Keratinocyte (primary cell): Measurements from ENCODE around the gene TPCN2. TPM values are rescaled to one million over a fixed set of nuclear protein-coding genes. Genes with fewer than 3 reads are reported as not detected.

Experiments
- DNase-seq: peaks from one replicate; pipeline ENCODE4 v3.0.0-alpha.2; 2011; ENCODE audit warnings: low read depth, missing footprints, low spot score
- FAIRE-seq: peaks from 2 replicates; lab custom pipeline; 2011; peaks lifted over from hg19 to GRCh38; lab: Jason Lieb, UNC
- H2AFZ ChIP-seq: 2 replicates; pipeline ENCODE4 v1.6.0; 2012; ENCODE audit warnings: low read length, control low read depth, inconsistent platforms; ENCODE audit not compliant: control insufficient read depth
- H3K27ac ChIP-seq: 2 replicates; pipeline ENCODE4 v1.5.1; 2011; ENCODE audit warnings: low read length; ENCODE audit not compliant: control insufficient read depth, insufficient read depth
- H3K27me3 ChIP-seq: 3 replicates; pipeline ENCODE4 v1.6.0; 2011; ENCODE audit warnings: low read length; ENCODE audit not compliant: control insufficient read depth, insufficient read depth; ENCODE audit errors: extremely low read depth
- H3K36me3 ChIP-seq, 2 experiments: 2 replicates in 1 of 2; 3 replicates in 1 of 2; pipeline ENCODE4 v1.5.1; 2011; ENCODE audit warnings: low read length in 2 of 2, mild to moderate bottlenecking in 1 of 2; ENCODE audit not compliant: control insufficient read depth in 2 of 2, insufficient read depth in 2 of 2; ENCODE audit errors: extremely low read depth in 1 of 2
- H3K4me1 ChIP-seq: 3 replicates; pipeline ENCODE4 v1.5.1; 2011; ENCODE audit warnings: low read length; ENCODE audit not compliant: control insufficient read depth, insufficient read depth; ENCODE audit errors: extremely low read depth
- H3K4me2 ChIP-seq: 3 replicates; pipeline ENCODE4 v1.6.0; 2011; ENCODE audit warnings: low read depth, low read length; ENCODE audit not compliant: control insufficient read depth, insufficient read depth; ENCODE audit errors: extremely low read depth
- H3K4me3 ChIP-seq, 3 experiments: fragments of 200-600 bp in 1 of 3; sonication (generic) in 1 of 3; 2 replicates in 2 of 3; 3 replicates in 1 of 3; pipeline ENCODE4 v1.5.1; 2011 to 2016; ENCODE audit warnings: low read length in 3 of 3, mild to moderate bottlenecking in 3 of 3, control low read depth in 2 of 3, inconsistent platforms in 1 of 3, low read depth in 1 of 3, mixed read lengths in 1 of 3, mixed run types in 1 of 3, moderate library complexity in 1 of 3; ENCODE audit not compliant: control insufficient read depth in 2 of 3, insufficient read depth in 2 of 3; ENCODE audit errors: extremely low read depth in 1 of 3
- H3K79me2 ChIP-seq: 2 replicates; pipeline ENCODE4 v1.6.0; 2012; ENCODE audit warnings: low read length; ENCODE audit not compliant: control insufficient read depth, insufficient read depth
- H3K9ac ChIP-seq: 3 replicates; pipeline ENCODE4 v1.6.0; 2011; ENCODE audit warnings: low read length; ENCODE audit not compliant: control insufficient read depth, insufficient read depth; ENCODE audit errors: extremely low read depth
- H3K9me1 ChIP-seq: 3 replicates; pipeline ENCODE4 v1.6.0; 2011; ENCODE audit warnings: low read length; ENCODE audit not compliant: control insufficient read depth, insufficient read depth; ENCODE audit errors: extremely low read depth
- H3K9me3 ChIP-seq: 2 replicates; pipeline ENCODE4 v1.5.1; 2012; ENCODE audit warnings: low read depth, low read length; ENCODE audit not compliant: control insufficient read depth
- H4K20me1 ChIP-seq: 3 replicates; pipeline ENCODE4 v1.6.0; 2011; ENCODE audit warnings: low read length; ENCODE audit not compliant: control insufficient read depth, insufficient read depth; ENCODE audit errors: extremely low read depth
- CTCF ChIP-seq, 3 experiments: IDR thresholded peaks in 1 of 3; conservative IDR thresholded peaks in 1 of 3; optimal IDR thresholded peaks in 1 of 3; 2 replicates in 2 of 3; 3 replicates in 1 of 3; pipeline versions ENCODE3 to v1.5.1; 2011; ENCODE audit warnings: low read length in 3 of 3, mild to moderate bottlenecking in 3 of 3, moderate library complexity in 2 of 3, control low read depth in 1 of 3, inconsistent platforms in 1 of 3; ENCODE audit not compliant: insufficient read depth in 2 of 3; ENCODE audit errors: extremely low read depth in 1 of 3
- EZH2 ChIP-seq: IDR thresholded peaks from one replicate; pipeline ENCODE4 v1.6.1; 2012; ENCODE audit warnings: inconsistent platforms, mild to moderate bottlenecking, low read length, moderate library complexity
- dilution Hi-C: fragments of 300-500 bp; cut with MboI; formaldehyde crosslinking; loops from one replicate; pipeline ENCODE4 v1.7.0; 2020; ENCODE audit warnings: low sequenced_read_pairs; ENCODE audit not compliant: extremely low pct_ligation_motif_present
- polyA plus RNA-seq, 5 experiments: library from polyadenylated mRNA; depleted of rRNA in 3 of 5; stranded (reverse) in 3 of 5; stranded (forward) in 1 of 5; unstranded in 1 of 5; fragments of >200 nt; gene quantifications; 1 replicate in 1 of 5; 2 replicates in 3 of 5; 3 replicates in 1 of 5; pipeline versions ENCODE4 v1.2.1 to v1.2.3, GENCODE V29; 2011 to 2012; ENCODE audit warnings: missing spikeins in 2 of 5, low read depth in 1 of 5, low replicate concordance in 1 of 5

Gene TPCN2
- polyA plus RNA-seq, 1 donor (not counting 4 experiments of a cell fraction or from before 2014, with no cell fraction given): 7.7 TPM

GRCh38 chr11:69108030-69108429 is 59.3 kb downstream of the TPCN2 start:
- Histone ChIP-seq H3K27ac (no peak overlapping the region), H3K9me3 (no peaks in the 10 kb centered on the region), H3K79me2 (no peaks in the 10 kb centered on the region), H3K4me2 (no peak overlapping the region), H3K9ac (no peak overlapping the region), H3K27me3 (peaks cover 17% of the 10 kb centered on the region), H2AFZ (no peak overlapping the region), H4K20me1 (no peaks in the 10 kb centered on the region), H3K4me1 (no peaks in the 10 kb centered on the region), H3K36me3 (no peaks in the 10 kb centered on the region), H3K9me1 (no peaks in the 10 kb centered on the region), H3K4me3 (no peak overlapping the region)
- dilution Hi-C loops: loop anchor here (25.0 kb wide), 1 partner anchor 129 kb away; no protein-coding TSS in a partner anchor
- no peak for TF ChIP-seq CTCF (optimal IDR thresholded peaks at IDR 0.05 in 1 of 3, IDR thresholded peaks at IDR 0.05 in 1 of 3, conservative IDR thresholded peaks at IDR 0.05 in 1 of 3; ENCODE audit: extremely low read depth in 1 of 3, insufficient read depth in 2 of 3, low read length in 3 of 3)
- no peak for TF ChIP-seq EZH2
- no peak for DNase-seq
- no peak for FAIRE-seq

- Histone ChIP-seq H4K20me1 (no peaks in the 10 kb centered on the region), H3K27ac (no peak overlapping the region), H2AFZ (no peak overlapping the region), H3K36me3 (no peaks in the 10 kb centered on the region), H3K9me1 (no peaks in the 10 kb centered on the region), H3K79me2 (no peaks in the 10 kb centered on the region), H3K4me1 (no peaks in the 10 kb centered on the region), H3K4me3 (no peak overlapping the region), H3K4me2 (no peak overlapping the region), H3K9me3 (no peaks in the 10 kb centered on the region), H3K9ac (no peak overlapping the region), H3K27me3 (peaks cover 18% of the 10 kb centered on the region)
- TF ChIP-seq CTCF (optimal IDR thresholded peaks at IDR 0.05 in 1 of 3, IDR thresholded peaks at IDR 0.05 in 1 of 3, conservative IDR thresholded peaks at IDR 0.05 in 1 of 3; ENCODE audit: extremely low read depth in 1 of 3, insufficient read depth in 2 of 3, low read length in 3 of 3) (no peak), EZH2 (no peak)
- dilution Hi-C loops: loop anchor here (25.0 kb wide), 1 partner anchor 129 kb away; no protein-coding TSS in a partner anchor
- FAIRE-seq: no peak
- no peak for DNase-seq
Measured at GRCh38 chr11:69108559-69108958, 59.8 kb downstream of the TPCN2 start.
